ENCODE results near the gene GALK1.

DNA sequence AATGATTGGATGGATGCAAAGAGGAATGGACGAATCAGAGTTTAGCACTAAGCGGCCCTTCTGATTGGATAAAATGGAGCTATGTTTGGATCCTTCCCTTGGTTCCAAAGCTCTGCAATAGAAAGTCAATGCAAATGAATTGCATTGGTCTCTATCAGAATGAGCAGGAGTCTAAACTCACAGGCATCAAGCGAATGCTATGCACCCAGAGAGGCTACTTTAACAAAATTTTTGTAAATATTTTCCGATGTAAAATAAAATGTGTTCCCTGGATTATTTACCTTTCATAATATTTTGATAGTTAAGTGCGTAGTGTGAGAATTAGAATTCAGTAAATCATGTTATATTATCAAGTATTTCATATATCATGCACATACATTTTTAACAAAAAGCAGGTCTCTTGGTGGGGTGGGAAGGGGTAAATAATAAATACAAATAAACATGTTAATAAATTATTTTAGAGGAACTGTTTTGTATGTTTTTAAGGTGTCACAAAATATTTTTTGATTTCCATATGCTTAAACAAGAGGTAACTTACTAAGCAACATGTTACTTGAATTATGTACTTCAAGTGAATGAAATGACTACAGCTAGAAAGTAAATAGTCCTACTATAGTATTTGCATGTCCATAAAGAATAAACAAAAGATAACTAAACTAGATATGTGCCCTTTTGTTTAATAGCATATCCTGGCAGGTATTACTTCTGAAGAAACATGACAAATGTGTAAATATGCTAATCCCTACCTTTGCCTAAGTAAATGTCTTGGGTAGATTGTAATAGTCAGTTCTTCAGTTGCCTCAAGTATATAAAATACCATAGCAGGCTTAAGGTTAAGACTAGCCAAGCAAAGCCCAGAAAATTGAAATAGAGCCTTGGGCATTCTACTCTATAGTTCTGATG is 15.2 kb upstream of the GALK1 start:
- no peak for TF ChIP-seq EZH2phosphoT487 (IDR thresholded peaks at IDR 0.05; ENCODE audit: insufficient read depth, low read depth)
- TF ChIP-seq EZH2 (IDR thresholded peaks at IDR 0.05; ENCODE audit: insufficient read depth, poor library complexity, severe bottlenecking) = no peak

Measured in GM23248 (cell line).